ENCODE results near the gene EN2. TPM values are rescaled to one million over a fixed set of nuclear protein-coding genes. Genes with fewer than 3 reads are reported as not detected.

Gene EN2
- total RNA-seq, result not detected in 2 replicates

DNA sequence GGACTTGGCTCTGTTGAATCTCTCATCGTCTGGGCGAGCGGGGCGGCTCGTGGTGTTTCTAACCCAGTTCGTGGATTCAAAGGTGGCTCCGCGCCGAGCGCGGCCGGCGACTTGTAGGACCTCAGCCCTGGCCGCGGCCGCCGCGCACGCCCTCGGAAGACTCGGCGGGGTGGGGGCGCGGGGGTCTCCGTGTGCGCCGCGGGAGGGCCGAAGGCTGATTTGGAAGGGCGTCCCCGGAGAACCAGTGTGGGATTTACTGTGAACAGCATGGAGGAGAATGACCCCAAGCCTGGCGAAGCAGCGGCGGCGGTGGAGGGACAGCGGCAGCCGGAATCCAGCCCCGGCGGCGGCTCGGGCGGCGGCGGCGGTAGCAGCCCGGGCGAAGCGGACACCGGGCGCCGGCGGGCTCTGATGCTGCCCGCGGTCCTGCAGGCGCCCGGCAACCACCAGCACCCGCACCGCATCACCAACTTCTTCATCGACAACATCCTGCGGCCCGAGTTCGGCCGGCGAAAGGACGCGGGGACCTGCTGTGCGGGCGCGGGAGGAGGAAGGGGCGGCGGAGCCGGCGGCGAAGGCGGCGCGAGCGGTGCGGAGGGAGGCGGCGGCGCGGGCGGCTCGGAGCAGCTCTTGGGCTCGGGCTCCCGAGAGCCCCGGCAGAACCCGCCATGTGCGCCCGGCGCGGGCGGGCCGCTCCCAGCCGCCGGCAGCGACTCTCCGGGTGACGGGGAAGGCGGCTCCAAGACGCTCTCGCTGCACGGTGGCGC, at the start of gene EN2:
TSS of gene EN2 (plus strand) at position 19 of the 767 bp plus-strand sequence. CDS start at position 268, 249 bp downstream.

Other genes starting within 250 kb of the EN2 start
- 295 and 428 TPM in 2 replicates for gene INSIG1, start 160.3 kb upstream of the EN2 start, total RNA-seq
- not detected in 2 replicates for gene CNPY1, start 88.4 kb downstream of the EN2 start, total RNA-seq
- gene RBM33, start 186.5 kb downstream of the EN2 start, total RNA-seq, result 20.2 and 26.4 TPM in 2 replicates

Measured in subcutaneous preadipocyte (primary cell).